DMS53 treated with DMSO at 0.1 percent for 48 hours (cell line): ENCODE data around the gene SKOR1.

ENCODE experiments used
- DNase-seq: peaks from one replicate; lab custom pipeline; 2025; ENCODE audit not compliant: unreplicated experiment; lab: John Stamatoyannopoulos, UW

Gene SKOR1

GRCh38 chr15:67850336-67850735, 25.0 kb downstream of the SKOR1 start:
- no peak for DNase-seq

- no peak for DNase-seq
Measured at GRCh38 chr15:67850994-67851571, 25.8 kb downstream of the SKOR1 start.

GRCh38 chr15:67852418-67852817, 27.1 kb downstream of the SKOR1 start:
- DNase-seq: no peak

GRCh38 chr15:67853454-67853853, 28.1 kb downstream of the SKOR1 start:
- no peak for DNase-seq

- no peak for DNase-seq
Measured at GRCh38 chr15:67854358-67854757, 29.0 kb downstream of the SKOR1 start.

- DNase-seq: no peak
Measured at GRCh38 chr15:67855842-67856241, 30.5 kb downstream of the SKOR1 start.

GRCh38 chr15:67857220-67857619, 31.9 kb downstream of the SKOR1 start:
- DNase-seq: no peak

GRCh38 chr15:67859331-67859946, 34.1 kb downstream of the SKOR1 start:
- no peak for DNase-seq

- no peak for DNase-seq
Measured at GRCh38 chr15:67861983-67862382, 36.7 kb downstream of the SKOR1 start.

GRCh38 chr15:67862750-67863441, 37.6 kb downstream of the SKOR1 start:
- no peak for DNase-seq

GRCh38 chr15:67863442-67863987, 38.2 kb downstream of the SKOR1 start:
- peak; percentile 61 for DNase-seq

- DNase-seq: no peak
Measured at GRCh38 chr15:67865331-67865730, 40.0 kb downstream of the SKOR1 start.

GRCh38 chr15:67865766-67866165, 40.5 kb downstream of the SKOR1 start:
- no peak for DNase-seq

- no peak for DNase-seq
Measured at GRCh38 chr15:67869701-67870100, 44.4 kb downstream of the SKOR1 start.

GRCh38 chr15:67870868-67871408, 45.6 kb downstream of the SKOR1 start:
- no peak for DNase-seq

- DNase-seq: no peak
Measured at GRCh38 chr15:67873777-67874176, 48.5 kb downstream of the SKOR1 start.

- no peak for DNase-seq
Measured at GRCh38 chr15:67878712-67879206, 53.5 kb downstream of the SKOR1 start.

GRCh38 chr15:67879440-67880129, 54.3 kb downstream of the SKOR1 start:
- DNase-seq: no peak

- DNase-seq: no peak
Measured at GRCh38 chr15:67880651-67881182, 55.4 kb downstream of the SKOR1 start.

- no peak for DNase-seq
Measured at GRCh38 chr15:67882487-67883233, 57.4 kb downstream of the SKOR1 start.
